HepG2 (cell line): ENCODE results near the gene PDK2. TPM values are rescaled to one million over a fixed set of nuclear protein-coding genes. Genes with fewer than 3 reads are reported as not detected.
A peak's percentile ranks its signal among the peaks of the same experiment; 100 is the strongest.

Source experiments
- ATF7 ChIP-seq, 2 experiments: fragments of 450-650 bp in 1 of 2; sonication (generic) in 1 of 2; formaldehyde crosslinking in 1 of 2; IDR thresholded peaks; 2 replicates each; pipeline versions ENCODE4 v1.4.0 to v1.6.1; 2016 to 2020; ENCODE audit warnings: antibody characterized with exemption in 1 of 2, mild to moderate bottlenecking in 1 of 2, missing genetic modification reagents in 1 of 2
- ATRX ChIP-seq: sonication (generic); formaldehyde crosslinking; IDR thresholded peaks from 2 replicates; pipeline ENCODE4 v1.4.0; 2020; ENCODE audit warnings: missing genetic modification reagents, borderline replicate concordance
- BRCA1 ChIP-seq: sonication (generic); formaldehyde crosslinking; IDR thresholded peaks from 2 replicates; pipeline ENCODE4 v1.4.0; 2020; ENCODE audit warnings: missing genetic modification reagents
- GFI1 ChIP-seq: sonication (generic); formaldehyde crosslinking; IDR thresholded peaks from 2 replicates; pipeline ENCODE4 v1.5.0; 2020; ENCODE audit warnings: missing genetic modification reagents, mild to moderate bottlenecking, borderline replicate concordance
- HDAC6 ChIP-seq: fragments of 200-600 bp; sonication (generic); IDR thresholded peaks from 2 replicates; pipeline ENCODE4 v1.7.0; 2017; ENCODE audit warnings: mild to moderate bottlenecking, antibody characterized with exemption, low read length, low read depth
- HOXA5 ChIP-seq: sonication (generic); formaldehyde crosslinking; IDR thresholded peaks from 2 replicates; pipeline ENCODE4 v1.4.0; 2020; ENCODE audit warnings: missing genetic modification reagents
- MBNL3 ChIP-seq: fragments of 250-450 bp; sonication (Bioruptor Pico); conservative IDR thresholded peaks from 2 replicates; pipeline ENCODE4 v1.8.0; 2022; ENCODE audit warnings: mild to moderate bottlenecking, inconsistent platforms
- NAIF1 ChIP-seq: sonication (generic); formaldehyde crosslinking; IDR thresholded peaks from 2 replicates; pipeline ENCODE4 v1.5.0; 2020; ENCODE audit warnings: mild to moderate bottlenecking, missing genetic modification reagents, borderline replicate concordance
- RXRA ChIP-seq: sonication (generic); formaldehyde crosslinking; IDR thresholded peaks from 2 replicates; pipeline ENCODE4 v1.5.1; 2020; ENCODE audit warnings: missing genetic modification reagents
- ZFP1 ChIP-seq: IDR thresholded peaks from 2 replicates; pipeline ENCODE4 v1.6.1; 2016
- ZIK1 ChIP-seq: sonication (generic); formaldehyde crosslinking; IDR thresholded peaks from 2 replicates; pipeline ENCODE4 v1.5.0; 2020; ENCODE audit warnings: mild to moderate bottlenecking, low read depth, missing genetic modification reagents, borderline replicate concordance
- ZNF24 ChIP-seq: fragments of 450-650 bp; IDR thresholded peaks from 2 replicates; pipeline ENCODE4 v1.6.1; 2017; ENCODE audit warnings: antibody characterized with exemption, mild to moderate bottlenecking
- ZNF3 ChIP-seq: IDR thresholded peaks from 2 replicates; pipeline ENCODE4 v1.7.0; 2017; ENCODE audit warnings: inconsistent platforms
- ZNF720 ChIP-seq: sonication (generic); formaldehyde crosslinking; IDR thresholded peaks from 2 replicates; pipeline ENCODE4 v1.4.0; 2020; ENCODE audit warnings: missing genetic modification reagents
- ZNF773 ChIP-seq: sonication (generic); formaldehyde crosslinking; IDR thresholded peaks from 2 replicates; pipeline ENCODE4 v1.4.0; 2020; ENCODE audit warnings: missing genetic modification reagents, borderline replicate concordance
- ZNF83 ChIP-seq: sonication (generic); formaldehyde crosslinking; IDR thresholded peaks from 2 replicates; pipeline ENCODE4 v1.4.0; 2020; ENCODE audit warnings: missing genetic modification reagents, mild to moderate bottlenecking, borderline replicate concordance
- ZSCAN25 ChIP-seq: sonication (generic); formaldehyde crosslinking; IDR thresholded peaks from 2 replicates; pipeline ENCODE4 v1.8.0; 2022; ENCODE audit warnings: mild to moderate bottlenecking, missing genetic modification reagents
- polyA plus RNA-seq, 8 experiments: library from polyadenylated mRNA; depleted of rRNA in 3 of 8; stranded (reverse) in 7 of 8; unstranded in 1 of 8; fragments of >200 nt; fragmentation: Illumina TruSeq in 4 of 8; extraction: Trizol in 4 of 8; gene quantifications; 2 replicates each; pipeline versions ENCODE4 v1.2.1 to v1.2.3, GENCODE V29; 2011 to 2016; ENCODE audit warnings: low read depth in 4 of 8, missing spikeins in 1 of 8, mixed read lengths in 1 of 8; ENCODE audit not compliant: insufficient read depth in 1 of 8
- total RNA-seq, 5 experiments: library from RNA; depleted of rRNA; stranded (reverse); fragments of >200 nt; fragmentation: Illumina TruSeq; extraction: Trizol; gene quantifications; 2 replicates each; pipeline ENCODE4 v1.2.3, GENCODE V29; 2016; ENCODE audit warnings: low read depth in 1 of 5
- TF ChIP-seq, protein P1 (sequence below): IDR thresholded peaks from 2 replicates; pipeline ENCODE4 v1.6.1; 2016; ENCODE audit warnings: missing genetic modification reagents, missing compliant biosample characterization
- TF ChIP-seq, protein P2 (sequence below): sonication (generic); formaldehyde crosslinking; IDR thresholded peaks from 2 replicates; pipeline ENCODE4 v1.9.0; 2021; ENCODE audit warnings: missing genetic modification reagents, mild to moderate bottlenecking, borderline replicate concordance
- TF ChIP-seq, protein P3 (sequence below): sonication (generic); formaldehyde crosslinking; IDR thresholded peaks from 2 replicates; pipeline ENCODE4 v1.4.0; 2020; ENCODE audit warnings: missing genetic modification reagents, borderline replicate concordance
- TF ChIP-seq, protein P4 (sequence below): sonication (generic); formaldehyde crosslinking; IDR thresholded peaks from 2 replicates; pipeline ENCODE4 v1.5.0; 2020; ENCODE audit warnings: missing genetic modification reagents
- TF ChIP-seq, protein P5 (sequence below): sonication (generic); formaldehyde crosslinking; IDR thresholded peaks from 2 replicates; pipeline ENCODE4 v1.8.1; 2023; ENCODE audit warnings: mild to moderate bottlenecking, missing genetic modification reagents

PDK2 gene
- total and polyA plus RNA-seq, 2 of the 13 experiments (the other 11 are each of a cell fraction or from before 2014, with no cell fraction given), result 18.5 to 59.7 TPM

DNA sequence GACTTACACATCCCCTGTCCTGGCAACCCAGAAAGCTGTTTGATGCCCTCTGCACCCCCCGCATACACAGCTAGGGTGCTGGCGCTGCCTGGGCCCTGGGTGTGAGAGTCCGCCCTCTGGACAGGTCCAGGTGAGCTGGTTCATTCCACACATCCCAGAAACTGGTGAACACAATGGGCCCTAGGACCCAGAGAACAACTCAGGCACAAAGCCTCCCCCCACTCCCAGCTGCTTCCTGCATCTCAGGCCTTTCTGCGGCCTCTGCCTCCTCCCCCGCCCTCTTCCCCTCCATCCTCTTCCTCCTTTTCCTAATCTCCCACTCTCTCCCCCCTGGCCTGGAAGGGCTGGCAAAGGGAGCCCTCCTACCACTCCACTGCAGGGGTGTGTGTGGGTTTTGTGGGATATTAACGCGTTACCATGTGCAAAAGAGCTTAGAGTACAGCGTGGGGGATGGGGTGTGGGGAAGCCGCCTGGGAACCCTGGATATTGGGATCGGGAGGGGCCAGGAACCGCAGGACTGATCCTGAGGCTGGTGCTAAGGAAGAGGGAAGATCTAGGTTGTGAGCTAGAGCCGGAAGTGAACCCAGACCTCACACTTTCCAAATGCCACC is 56.9 kb downstream of the PDK2 start (continued):
- TF ChIP-seq ZSCAN25 (CRISPR knock-in tag) (no peak), MBNL3 (CRISPR knock-in tag) (no peak), ZFP1 (CRISPR knock-in tag) (peak; percentile 36; the same call in 1 of the 2 replicates), ATRX (CRISPR knock-in tag) (no peak), GFI1 (CRISPR knock-in tag) (no peak), RXRA (CRISPR knock-in tag) (peak; percentile 44; the same call in 1 of the 2 replicates), ZNF24 (no peak), ZNF720 (CRISPR knock-in tag) (no peak; the same call in 1 of the 2 replicates), ZNF3 (CRISPR knock-in tag) (no peak), ZIK1 (no peak), HDAC6 (no peak), HOXA5 (CRISPR knock-in tag) (0 out of 2 replicates have a peak, but pooled peaks have one; percentile 53), ZNF773 (no peak), NAIF1 (CRISPR knock-in tag) (no peak), BRCA1 (CRISPR knock-in tag) (no peak), ATF7 (IDR thresholded peaks at IDR 0.05) (no peak), ATF7 (CRISPR knock-in tag; IDR thresholded peaks at IDR 0.05) (peak; percentile 25), ZNF83 (CRISPR knock-in tag) (peak; percentile 63; the same call in 1 of the 2 replicates)
- TF ChIP-seq, protein P1, sequence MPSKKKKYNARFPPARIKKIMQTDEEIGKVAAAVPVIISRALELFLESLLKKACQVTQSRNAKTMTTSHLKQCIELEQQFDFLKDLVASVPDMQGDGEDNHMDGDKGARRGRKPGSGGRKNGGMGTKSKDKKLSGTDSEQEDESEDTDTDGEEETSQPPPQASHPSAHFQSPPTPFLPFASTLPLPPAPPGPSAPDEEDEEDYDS (CRISPR knock-in tag), result no peak
- TF ChIP-seq, protein P2, sequence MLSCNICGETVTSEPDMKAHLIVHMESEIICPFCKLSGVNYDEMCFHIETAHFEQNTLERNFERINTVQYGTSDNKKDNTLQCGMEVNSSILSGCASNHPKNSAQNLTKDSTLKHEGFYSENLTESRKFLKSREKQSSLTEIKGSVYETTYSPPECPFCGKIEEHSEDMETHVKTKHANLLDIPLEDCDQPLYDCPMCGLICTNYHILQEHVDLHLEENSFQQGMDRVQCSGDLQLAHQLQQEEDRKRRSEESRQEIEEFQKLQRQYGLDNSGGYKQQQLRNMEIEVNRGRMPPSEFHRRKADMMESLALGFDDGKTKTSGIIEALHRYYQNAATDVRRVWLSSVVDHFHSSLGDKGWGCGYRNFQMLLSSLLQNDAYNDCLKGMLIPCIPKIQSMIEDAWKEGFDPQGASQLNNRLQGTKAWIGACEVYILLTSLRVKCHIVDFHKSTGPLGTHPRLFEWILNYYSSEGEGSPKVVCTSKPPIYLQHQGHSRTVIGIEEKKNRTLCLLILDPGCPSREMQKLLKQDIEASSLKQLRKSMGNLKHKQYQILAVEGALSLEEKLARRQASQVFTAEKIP, result no peak
- TF ChIP-seq, protein P3, sequence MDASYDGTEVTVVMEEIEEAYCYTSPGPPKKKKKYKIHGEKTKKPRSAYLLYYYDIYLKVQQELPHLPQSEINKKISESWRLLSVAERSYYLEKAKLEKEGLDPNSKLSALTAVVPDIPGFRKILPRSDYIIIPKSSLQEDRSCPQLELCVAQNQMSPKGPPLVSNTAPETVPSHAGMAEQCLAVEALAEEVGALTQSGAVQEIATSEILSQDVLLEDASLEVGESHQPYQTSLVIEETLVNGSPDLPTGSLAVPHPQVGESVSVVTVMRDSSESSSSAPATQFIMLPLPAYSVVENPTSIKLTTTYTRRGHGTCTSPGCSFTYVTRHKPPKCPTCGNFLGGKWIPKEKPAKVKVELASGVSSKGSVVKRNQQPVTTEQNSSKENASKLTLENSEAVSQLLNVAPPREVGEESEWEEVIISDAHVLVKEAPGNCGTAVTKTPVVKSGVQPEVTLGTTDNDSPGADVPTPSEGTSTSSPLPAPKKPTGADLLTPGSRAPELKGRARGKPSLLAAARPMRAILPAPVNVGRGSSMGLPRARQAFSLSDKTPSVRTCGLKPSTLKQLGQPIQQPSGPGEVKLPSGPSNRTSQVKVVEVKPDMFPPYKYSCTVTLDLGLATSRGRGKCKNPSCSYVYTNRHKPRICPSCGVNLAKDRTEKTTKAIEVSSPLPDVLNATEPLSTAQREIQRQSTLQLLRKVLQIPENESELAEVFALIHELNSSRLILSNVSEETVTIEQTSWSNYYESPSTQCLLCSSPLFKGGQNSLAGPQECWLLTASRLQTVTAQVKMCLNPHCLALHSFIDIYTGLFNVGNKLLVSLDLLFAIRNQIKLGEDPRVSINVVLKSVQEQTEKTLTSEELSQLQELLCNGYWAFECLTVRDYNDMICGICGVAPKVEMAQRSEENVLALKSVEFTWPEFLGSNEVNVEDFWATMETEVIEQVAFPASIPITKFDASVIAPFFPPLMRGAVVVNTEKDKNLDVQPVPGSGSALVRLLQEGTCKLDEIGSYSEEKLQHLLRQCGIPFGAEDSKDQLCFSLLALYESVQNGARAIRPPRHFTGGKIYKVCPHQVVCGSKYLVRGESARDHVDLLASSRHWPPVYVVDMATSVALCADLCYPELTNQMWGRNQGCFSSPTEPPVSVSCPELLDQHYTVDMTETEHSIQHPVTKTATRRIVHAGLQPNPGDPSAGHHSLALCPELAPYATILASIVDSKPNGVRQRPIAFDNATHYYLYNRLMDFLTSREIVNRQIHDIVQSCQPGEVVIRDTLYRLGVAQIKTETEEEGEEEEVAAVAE (CRISPR knock-in tag), result peak; percentile 58; the same call in 1 of the 2 replicates
- TF ChIP-seq, protein P4, sequence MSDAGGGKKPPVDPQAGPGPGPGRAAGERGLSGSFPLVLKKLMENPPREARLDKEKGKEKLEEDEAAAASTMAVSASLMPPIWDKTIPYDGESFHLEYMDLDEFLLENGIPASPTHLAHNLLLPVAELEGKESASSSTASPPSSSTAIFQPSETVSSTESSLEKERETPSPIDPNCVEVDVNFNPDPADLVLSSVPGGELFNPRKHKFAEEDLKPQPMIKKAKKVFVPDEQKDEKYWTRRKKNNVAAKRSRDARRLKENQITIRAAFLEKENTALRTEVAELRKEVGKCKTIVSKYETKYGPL (CRISPR knock-in tag), result no peak
- TF ChIP-seq, protein P5, sequence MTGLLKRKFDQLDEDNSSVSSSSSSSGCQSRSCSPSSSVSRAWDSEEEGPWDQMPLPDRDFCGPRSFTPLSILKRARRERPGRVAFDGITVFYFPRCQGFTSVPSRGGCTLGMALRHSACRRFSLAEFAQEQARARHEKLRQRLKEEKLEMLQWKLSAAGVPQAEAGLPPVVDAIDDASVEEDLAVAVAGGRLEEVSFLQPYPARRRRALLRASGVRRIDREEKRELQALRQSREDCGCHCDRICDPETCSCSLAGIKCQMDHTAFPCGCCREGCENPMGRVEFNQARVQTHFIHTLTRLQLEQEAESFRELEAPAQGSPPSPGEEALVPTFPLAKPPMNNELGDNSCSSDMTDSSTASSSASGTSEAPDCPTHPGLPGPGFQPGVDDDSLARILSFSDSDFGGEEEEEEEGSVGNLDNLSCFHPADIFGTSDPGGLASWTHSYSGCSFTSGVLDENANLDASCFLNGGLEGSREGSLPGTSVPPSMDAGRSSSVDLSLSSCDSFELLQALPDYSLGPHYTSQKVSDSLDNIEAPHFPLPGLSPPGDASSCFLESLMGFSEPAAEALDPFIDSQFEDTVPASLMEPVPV (CRISPR knock-in tag), result no peak
